HG02610 (cell line): ENCODE data around the gene SCGB1C2.

Experiments used
- ATAC-seq: cut with Tn5 transposase; IDR thresholded peaks from one replicate; pipeline ENCODE4 v1.9.1; 2021; ENCODE audit warnings: mild to moderate bottlenecking, moderate library complexity; ENCODE audit not compliant: unreplicated experiment

Gene SCGB1C2

GRCh38 chr17:170130-170670, 32.8 kb downstream of the SCGB1C2 start:
- no peak for ATAC-seq

GRCh38 chr17:171871-172270, 34.5 kb downstream of the SCGB1C2 start:
- no peak for ATAC-seq

GRCh38 chr17:172401-172800, 35.0 kb downstream of the SCGB1C2 start:
- no peak for ATAC-seq

- ATAC-seq = no peak
Observed at GRCh38 chr17:173166-173911, 36.0 kb downstream of the SCGB1C2 start.

GRCh38 chr17:177155-177554, 39.8 kb downstream of the SCGB1C2 start:
- ATAC-seq = no peak

GRCh38 chr17:177762-178161, 40.4 kb downstream of the SCGB1C2 start:
- no peak for ATAC-seq

- ATAC-seq = no peak
Observed at GRCh38 chr17:178292-179065, 41.1 kb downstream of the SCGB1C2 start.

GRCh38 chr17:179066-179432, 41.7 kb downstream of the SCGB1C2 start:
- ATAC-seq = no peak

GRCh38 chr17:179781-180380, 42.5 kb downstream of the SCGB1C2 start:
- ATAC-seq = no peak

GRCh38 chr17:180381-181244, 43.2 kb downstream of the SCGB1C2 start:
- no peak for ATAC-seq

GRCh38 chr17:181245-182049, 44.1 kb downstream of the SCGB1C2 start, which contains the start of gene DOC2B:
DOC2B (minus strand) TSS chr17:181650; CDS start chr17:181479, 171 bp downstream.
- ATAC-seq = no peak

GRCh38 chr17:182050-182751, 44.8 kb downstream of the SCGB1C2 start:
- no peak for ATAC-seq

GRCh38 chr17:183021-183420, 45.7 kb downstream of the SCGB1C2 start:
- ATAC-seq = no peak

GRCh38 chr17:185445-186138, 48.2 kb downstream of the SCGB1C2 start:
- ATAC-seq = no peak

GRCh38 chr17:187130-187529, 49.8 kb downstream of the SCGB1C2 start:
- no peak for ATAC-seq
